ENCODE data around the gene KCNQ1. TPM values are rescaled to one million over a fixed set of nuclear protein-coding genes. Genes with fewer than 3 reads are reported as not detected.

The KCNQ1 gene
- total RNA-seq, 1 donor from 2014 or later, result 1.6 TPM

DNA sequence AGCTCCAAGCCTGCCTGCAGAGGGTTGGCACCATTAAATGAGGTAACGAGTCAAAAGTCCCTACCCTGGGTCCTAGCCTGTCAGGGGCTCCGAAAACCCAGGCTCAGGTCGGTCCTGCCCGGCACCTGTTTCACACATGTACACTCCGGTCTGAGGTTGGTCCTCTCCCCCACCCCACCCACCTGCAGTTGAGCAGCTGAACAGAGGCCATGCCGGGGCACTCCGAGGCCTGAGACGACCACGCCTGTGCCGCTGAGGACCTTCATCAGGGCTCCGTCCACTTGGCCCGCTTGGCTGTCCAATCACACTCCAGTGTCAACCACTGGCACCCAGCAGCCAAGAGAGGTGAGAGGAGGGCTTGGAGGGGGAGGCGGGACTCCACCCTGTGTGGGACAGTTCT lies 42.7 kb upstream of the KCNQ1 start:
- TF ChIP-seq, protein P1, sequence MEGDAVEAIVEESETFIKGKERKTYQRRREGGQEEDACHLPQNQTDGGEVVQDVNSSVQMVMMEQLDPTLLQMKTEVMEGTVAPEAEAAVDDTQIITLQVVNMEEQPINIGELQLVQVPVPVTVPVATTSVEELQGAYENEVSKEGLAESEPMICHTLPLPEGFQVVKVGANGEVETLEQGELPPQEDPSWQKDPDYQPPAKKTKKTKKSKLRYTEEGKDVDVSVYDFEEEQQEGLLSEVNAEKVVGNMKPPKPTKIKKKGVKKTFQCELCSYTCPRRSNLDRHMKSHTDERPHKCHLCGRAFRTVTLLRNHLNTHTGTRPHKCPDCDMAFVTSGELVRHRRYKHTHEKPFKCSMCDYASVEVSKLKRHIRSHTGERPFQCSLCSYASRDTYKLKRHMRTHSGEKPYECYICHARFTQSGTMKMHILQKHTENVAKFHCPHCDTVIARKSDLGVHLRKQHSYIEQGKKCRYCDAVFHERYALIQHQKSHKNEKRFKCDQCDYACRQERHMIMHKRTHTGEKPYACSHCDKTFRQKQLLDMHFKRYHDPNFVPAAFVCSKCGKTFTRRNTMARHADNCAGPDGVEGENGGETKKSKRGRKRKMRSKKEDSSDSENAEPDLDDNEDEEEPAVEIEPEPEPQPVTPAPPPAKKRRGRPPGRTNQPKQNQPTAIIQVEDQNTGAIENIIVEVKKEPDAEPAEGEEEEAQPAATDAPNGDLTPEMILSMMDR (IDR thresholded peaks at IDR 0.05; ENCODE audit: insufficient read depth, low read length, severe bottlenecking), result no peak
- H3K36me3 ChIP-seq (ENCODE audit: control insufficient read depth, insufficient read depth, low read length), result peaks cover 6% of the 10 kb centered on the region
- DNase-seq (ENCODE audit: low read depth) (no peak), FAIRE-seq (no peak)
- H3K4me3 ChIP-seq (ENCODE audit: low read depth, low read length), result no peak overlapping the region
- H3K27me3 ChIP-seq (ENCODE audit: control insufficient read depth, insufficient read depth, low read length), result no peaks in the 10 kb centered on the region

DNA sequence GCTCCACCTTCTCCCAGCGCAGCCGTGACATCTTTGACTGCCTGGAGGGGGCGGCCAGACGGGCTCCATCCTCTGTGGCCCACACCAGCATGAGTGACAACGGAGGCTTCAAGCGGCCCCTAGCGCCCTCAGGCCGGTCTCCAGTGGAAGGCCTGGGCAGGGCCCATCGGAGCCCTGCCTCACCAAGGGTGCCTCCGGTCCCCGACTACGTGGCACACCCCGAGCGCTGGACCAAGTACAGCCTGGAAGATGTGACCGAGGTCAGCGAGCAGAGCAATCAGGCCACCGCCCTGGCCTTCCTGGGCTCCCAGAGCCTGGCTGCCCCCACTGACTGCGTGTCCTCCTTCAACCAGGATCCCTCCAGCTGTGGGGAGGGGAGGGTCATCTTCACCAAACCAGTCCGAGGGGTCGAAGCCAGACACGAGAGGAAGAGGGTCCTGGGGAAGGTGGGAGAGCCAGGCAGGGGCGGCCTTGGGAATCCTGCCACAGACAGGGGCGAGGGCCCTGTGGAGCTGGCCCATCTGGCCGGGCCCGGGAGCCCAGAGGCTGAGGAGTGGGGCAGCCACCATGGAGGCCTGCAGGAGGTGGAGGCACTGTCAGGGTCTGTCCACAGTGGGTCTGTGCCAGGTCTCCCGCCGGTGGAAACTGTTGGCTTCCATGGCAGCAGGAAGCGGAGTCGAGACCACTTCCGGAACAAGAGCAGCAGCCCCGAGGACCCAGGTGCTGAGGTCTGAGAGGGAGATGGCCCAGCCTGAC lies 41.7 kb upstream of the KCNQ1 start:
- DNase-seq (ENCODE audit: low read depth) (no peak), FAIRE-seq (no peak)
- H3K27me3 ChIP-seq (ENCODE audit: control insufficient read depth, insufficient read depth, low read length), result no peaks in the 10 kb centered on the region
- TF ChIP-seq, protein P1 (IDR thresholded peaks at IDR 0.05; ENCODE audit: insufficient read depth, low read length, severe bottlenecking), result no peak
- no peak overlapping the region for H3K4me3 ChIP-seq (ENCODE audit: low read depth, low read length)
- H3K36me3 ChIP-seq (ENCODE audit: control insufficient read depth, insufficient read depth, low read length), result peaks cover 5% of the 10 kb centered on the region

DNA sequence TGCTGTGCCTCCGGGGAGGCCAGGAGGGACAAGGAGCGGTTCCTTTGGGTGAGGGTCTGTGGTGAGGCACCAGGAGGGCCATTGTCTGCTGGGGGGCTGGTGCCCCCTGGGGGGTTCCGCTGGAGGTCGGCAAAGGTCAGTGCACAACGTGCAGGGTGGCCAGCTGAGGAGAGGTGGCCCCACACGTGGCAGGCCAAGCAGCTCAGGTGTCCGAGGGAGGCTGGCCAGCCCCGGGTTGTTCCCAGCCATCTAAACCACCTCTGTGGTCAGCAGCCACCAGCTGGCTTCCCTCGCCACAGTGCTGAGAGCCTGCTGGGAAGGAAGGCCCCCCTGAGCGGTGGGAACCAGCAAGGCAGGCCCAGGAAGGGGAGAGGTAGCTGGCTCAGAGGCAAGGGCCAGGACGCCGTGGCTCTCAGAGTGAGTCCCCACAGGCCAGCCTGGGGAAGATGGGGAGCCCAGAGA lies 40.0 kb upstream of the KCNQ1 start:
- Histone ChIP-seq H3K27me3 (ENCODE audit: control insufficient read depth, insufficient read depth, low read length) (peaks cover 4% of the 10 kb centered on the region), H3K4me3 (ENCODE audit: low read depth, low read length) (no peak overlapping the region), H3K36me3 (ENCODE audit: control insufficient read depth, insufficient read depth, low read length) (peaks cover 4% of the 10 kb centered on the region)
- DNase-seq (ENCODE audit: low read depth) (no peak), FAIRE-seq (no peak)
- TF ChIP-seq, protein P1 (IDR thresholded peaks at IDR 0.05; ENCODE audit: insufficient read depth, low read length, severe bottlenecking), result no peak

DNA sequence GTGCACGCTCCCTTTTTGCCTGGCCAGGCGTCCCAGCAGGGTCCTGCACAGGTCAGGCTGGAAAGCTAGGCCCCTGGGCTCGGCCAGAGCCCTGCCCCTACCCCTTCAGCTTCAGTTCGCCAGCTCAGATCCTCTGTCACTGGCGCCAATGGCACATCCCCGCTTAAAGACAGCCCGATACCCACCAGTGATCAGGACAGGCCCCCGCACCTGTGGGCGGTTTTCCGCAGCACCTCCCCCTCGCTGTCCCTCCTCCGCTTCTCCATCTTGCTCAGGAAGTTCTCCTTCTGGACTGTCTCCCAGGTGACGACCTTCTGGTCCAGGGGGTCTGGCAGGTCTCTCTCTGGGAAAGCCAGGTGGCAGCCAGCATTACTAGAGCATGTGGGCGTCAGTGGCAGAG lies 38.4 kb upstream of the KCNQ1 start:
- FAIRE-seq, result no peak
- Histone ChIP-seq H3K36me3 (ENCODE audit: control insufficient read depth, insufficient read depth, low read length) (peaks cover 4% of the 10 kb centered on the region), H3K4me3 (ENCODE audit: low read depth, low read length) (no peak overlapping the region), H3K27me3 (ENCODE audit: control insufficient read depth, insufficient read depth, low read length) (peaks cover 4% of the 10 kb centered on the region)
- DNase-seq (ENCODE audit: low read depth), result no peak
- TF ChIP-seq, protein P1 (IDR thresholded peaks at IDR 0.05; ENCODE audit: insufficient read depth, low read length, severe bottlenecking), result no peak

DNA sequence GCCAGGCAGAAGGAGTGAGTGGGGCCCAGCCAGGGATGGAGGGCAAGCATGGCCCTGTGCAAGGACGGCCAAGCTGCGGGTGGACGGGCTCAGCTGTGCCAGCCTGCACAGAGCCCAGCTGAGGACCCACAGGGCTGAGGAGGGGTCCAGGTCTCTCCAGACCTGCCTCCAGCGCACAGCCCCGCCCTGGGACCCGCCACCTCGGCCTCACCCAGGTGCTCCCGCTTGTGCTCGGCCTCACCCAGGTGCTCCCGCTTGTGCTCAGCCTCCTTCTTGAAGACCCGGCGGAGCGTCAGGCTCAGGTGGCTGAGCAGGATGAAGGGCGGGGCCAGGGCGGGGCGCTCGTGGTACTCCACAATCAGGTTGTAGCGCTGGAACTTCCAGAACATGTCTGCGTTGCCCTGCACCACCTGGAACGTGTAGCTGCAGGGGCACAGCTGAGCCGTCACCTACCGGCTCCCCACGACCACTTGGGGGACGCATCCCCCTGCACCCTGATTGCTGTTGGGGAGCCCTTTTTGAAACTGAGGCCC lies 37.9 kb upstream of the KCNQ1 start:
- no peak overlapping the region for H3K4me3 ChIP-seq (ENCODE audit: low read depth, low read length)
- peaks cover 4% of the 10 kb centered on the region for H3K36me3 ChIP-seq (ENCODE audit: control insufficient read depth, insufficient read depth, low read length)
- peaks cover 4% of the 10 kb centered on the region for H3K27me3 ChIP-seq (ENCODE audit: control insufficient read depth, insufficient read depth, low read length)
- DNase-seq (ENCODE audit: low read depth) (no peak), FAIRE-seq (no peak)
- TF ChIP-seq, protein P1 (IDR thresholded peaks at IDR 0.05; ENCODE audit: insufficient read depth, low read length, severe bottlenecking), result no peak

Measured in bronchial epithelial cell (primary cell).